Hepatocyte (in vitro differentiated cells): Measurements from ENCODE around the gene SEL1L.

Experiments used
- EZH2 ChIP-seq: fragments of 200-600 bp; sonication (generic); IDR thresholded peaks from 2 replicates; pipeline ENCODE4 v1.6.1; 2016; ENCODE audit warnings: antibody characterized with exemption, mild to moderate bottlenecking, borderline replicate concordance
- EZH2phosphoT487 ChIP-seq: fragments of 200-600 bp; sonication (generic); IDR thresholded peaks from one replicate; pipeline ENCODE4 v1.6.1; 2018; ENCODE audit warnings: antibody characterized with exemption, mild to moderate bottlenecking, low read depth, moderate library complexity; ENCODE audit not compliant: unreplicated experiment, severe bottlenecking
- TF ChIP-seq, protein P1 (sequence below): fragments of 200-600 bp; sonication (generic); IDR thresholded peaks from 2 replicates; pipeline ENCODE4 v1.5.1; 2016; ENCODE audit warnings: antibody characterized with exemption, mild to moderate bottlenecking; ENCODE audit not compliant: poor library complexity

DNA sequence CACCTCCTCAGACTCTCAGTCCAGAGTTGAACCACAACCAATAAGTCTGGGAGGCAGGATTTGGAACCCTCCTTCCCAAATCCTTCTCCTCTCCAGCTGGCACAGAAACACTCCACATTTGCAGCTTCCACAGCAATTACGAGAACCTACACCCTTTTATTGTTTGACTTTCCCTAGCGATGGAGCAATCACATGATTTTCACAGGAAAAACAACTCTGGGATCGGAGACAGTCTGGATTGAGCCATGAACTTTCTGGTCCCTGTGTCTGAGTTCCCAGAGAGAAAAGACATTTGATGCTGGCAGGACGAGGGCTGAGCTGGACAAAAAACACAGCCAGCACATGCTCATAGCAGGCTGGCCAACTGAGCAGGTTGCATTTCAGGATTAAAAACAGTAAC is 84.5 kb downstream of the SEL1L start:
- TF ChIP-seq, protein P1, sequence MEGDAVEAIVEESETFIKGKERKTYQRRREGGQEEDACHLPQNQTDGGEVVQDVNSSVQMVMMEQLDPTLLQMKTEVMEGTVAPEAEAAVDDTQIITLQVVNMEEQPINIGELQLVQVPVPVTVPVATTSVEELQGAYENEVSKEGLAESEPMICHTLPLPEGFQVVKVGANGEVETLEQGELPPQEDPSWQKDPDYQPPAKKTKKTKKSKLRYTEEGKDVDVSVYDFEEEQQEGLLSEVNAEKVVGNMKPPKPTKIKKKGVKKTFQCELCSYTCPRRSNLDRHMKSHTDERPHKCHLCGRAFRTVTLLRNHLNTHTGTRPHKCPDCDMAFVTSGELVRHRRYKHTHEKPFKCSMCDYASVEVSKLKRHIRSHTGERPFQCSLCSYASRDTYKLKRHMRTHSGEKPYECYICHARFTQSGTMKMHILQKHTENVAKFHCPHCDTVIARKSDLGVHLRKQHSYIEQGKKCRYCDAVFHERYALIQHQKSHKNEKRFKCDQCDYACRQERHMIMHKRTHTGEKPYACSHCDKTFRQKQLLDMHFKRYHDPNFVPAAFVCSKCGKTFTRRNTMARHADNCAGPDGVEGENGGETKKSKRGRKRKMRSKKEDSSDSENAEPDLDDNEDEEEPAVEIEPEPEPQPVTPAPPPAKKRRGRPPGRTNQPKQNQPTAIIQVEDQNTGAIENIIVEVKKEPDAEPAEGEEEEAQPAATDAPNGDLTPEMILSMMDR = no peak
- TF ChIP-seq EZH2 (no peak), EZH2phosphoT487 (no peak)
